Left hindlimb (tissue), 1 donor: ENCODE measurements around the gene TMEM144.
"Not testable (repeated sequence)": the region's sequence is repeated elsewhere in the genome, so short reads cannot be mapped to it uniquely, and the experiment has no call there.

Experiments used
- DNase-seq: peaks from one replicate; pipeline ENCODE4 v3.0.0-alpha.2; 2018

The TMEM144 gene

GRCh38 chr4:158192439-158193158, 17.7 kb upstream of the TMEM144 start:
- DNase-seq, result no peak

- no peak for DNase-seq
These were observed 17.0 kb upstream of the TMEM144 start for GRCh38 chr4:158193171-158193749.

DNA sequence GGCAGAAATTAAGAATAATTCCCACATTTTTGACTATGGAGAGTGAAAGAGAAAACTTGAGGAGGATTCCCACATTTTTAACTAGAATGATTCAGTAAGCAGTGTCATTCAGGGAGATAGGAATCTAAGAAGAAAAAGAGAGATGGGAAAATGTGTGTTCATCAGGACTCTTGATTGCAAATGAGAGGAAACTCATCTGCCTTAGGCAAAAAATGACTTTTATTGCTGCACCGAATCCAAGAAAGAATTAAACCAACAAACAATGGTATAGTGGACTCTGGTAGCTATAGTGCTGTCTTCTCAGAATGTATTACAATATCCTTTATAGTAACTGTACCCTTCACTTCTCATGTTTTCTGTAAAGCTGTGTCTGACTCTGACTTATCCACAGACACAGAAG, 15.0 kb upstream of the TMEM144 start:
- DNase-seq, result no peak

- DNase-seq, result no peak
These were observed 13.0 kb upstream of the TMEM144 start for GRCh38 chr4:158197194-158197776.

DNA sequence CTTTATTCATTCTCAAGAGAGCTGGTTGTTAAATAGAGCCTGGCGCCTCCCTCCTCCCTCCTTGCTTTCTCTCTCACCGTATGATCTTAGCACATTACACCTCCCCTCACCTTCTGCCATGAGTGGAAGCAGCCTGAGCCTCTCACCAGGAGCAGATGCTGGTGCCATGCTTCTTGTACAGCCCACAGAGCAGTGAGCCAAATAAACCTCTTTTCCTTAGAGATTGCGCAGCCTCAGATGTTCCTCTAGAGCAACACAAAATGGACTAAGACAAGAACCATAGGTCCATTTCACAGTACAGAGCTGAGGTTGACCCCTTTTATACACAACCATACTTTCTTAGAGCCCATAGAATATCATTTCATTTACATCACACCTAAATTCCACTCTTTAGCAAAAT, 10.1 kb upstream of the TMEM144 start:
- DNase-seq, result no peak

DNA sequence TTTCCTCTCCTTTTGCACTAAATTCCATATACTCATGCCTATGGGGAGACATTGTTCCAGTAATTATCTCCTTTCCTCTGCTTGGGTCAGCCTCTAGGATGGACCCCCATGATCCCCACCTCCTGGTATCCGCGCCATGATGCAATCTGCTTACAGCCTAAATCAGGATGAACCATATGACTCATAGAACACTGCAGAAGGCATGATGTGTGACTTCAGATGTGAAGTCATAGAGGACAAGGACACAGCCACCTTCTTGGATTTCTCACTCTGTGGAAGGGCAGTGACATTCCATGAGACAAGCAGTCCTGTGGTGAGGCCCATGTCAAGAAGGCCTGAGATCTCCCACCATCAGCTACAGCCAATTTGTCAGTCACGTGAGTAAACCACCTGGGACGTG, 9.0 kb upstream of the TMEM144 start:
- DNase-seq, result no peak

DNA sequence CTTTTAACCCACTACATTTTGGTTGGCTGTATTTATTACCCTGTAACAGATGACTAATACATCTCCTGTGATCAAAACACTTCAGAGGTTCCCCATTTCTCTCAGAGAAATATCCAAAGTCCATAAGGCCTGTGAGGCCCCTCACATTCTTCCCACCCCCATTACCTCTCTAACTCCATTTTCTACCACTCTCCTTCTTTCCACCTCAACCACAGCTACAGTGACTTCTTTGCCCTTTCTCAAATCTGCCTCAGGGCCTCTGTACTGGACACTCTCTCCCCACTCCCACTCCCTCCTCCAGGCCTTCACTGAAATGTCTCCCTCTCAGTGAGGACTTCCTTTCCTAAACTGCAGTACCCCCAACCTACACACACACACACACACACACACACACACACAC, 8.4 kb upstream of the TMEM144 start:
- DNase-seq, result no peak

DNA sequence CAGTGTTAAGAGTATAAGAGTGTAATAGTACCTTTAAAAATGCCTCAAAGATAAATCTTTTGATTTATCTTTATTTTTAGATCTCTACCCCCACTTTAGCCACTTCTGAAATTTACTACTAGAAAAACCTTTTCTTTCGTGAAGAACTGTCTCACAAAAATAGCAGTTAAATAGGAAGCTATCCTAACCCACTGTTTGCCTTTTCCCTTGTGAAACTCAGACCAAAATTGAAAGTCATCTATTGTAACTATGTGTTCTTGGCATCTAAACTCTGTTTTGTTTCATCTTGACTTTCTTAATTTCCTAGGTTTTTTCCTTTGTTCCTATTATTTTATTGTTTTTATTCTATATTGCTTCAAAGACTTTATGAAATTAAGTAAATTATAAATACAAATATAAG, 7.8 kb upstream of the TMEM144 start:
- DNase-seq, result no peak

- no peak for DNase-seq
These were observed 6.8 kb upstream of the TMEM144 start for GRCh38 chr4:158203436-158203835.

GRCh38 chr4:158203929-158204328, 6.4 kb upstream of the TMEM144 start:
- DNase-seq, result no peak

DNA sequence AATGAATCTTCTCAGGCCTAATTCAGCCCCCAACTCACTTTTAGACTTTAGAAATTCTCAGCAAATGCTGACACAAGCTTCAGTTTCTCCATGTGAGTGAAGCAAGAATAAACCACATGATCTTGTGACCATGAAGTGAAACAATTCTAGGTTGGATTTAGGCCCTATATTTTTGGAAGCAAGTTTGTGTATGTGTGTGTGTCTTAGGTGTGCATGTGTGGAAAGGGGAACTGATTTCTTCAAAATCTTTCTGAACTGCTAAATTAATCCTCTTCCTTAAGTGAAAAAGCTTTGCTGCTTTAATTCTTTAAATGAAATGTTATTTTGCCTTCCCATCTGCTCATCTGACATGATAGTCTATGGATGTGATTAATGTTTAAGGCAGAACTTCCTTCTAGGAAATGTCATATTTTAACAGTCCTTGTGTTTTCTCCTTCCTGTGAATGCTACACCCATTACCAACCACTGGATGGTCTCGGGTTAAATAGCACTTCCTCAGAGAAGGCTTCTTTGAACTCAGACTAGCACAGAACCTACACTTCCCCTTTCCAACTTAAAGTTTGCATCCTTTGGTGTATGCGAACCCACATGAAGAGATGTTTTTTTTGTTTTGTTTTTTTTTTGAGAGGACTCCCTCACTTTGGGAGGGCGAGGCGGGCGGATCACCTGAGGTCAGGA, 1.2 kb upstream of the TMEM144 start:
- no peak for DNase-seq

DNA sequence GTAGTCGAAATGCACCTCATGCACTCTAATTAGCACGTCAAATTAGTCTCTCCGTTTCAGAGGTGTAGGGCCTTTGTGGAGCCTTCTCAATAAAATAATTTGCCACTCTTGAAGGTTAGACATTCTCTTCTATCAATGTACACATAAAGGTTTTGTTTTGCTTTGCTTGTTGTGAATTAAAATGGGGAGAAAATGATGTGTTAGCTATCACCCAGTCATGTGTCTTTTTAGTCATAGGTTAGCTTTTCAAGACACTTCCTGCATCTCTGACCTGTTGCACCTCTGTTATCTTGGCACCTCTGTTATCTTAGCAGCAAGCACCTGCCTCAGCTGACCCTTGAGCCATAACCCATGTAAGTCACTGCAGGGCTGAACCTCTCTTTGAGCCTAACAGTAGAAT, 936 bp downstream of the TMEM144 start:
- DNase-seq, result no peak

- no peak for DNase-seq
These were observed 3.2 kb downstream of the TMEM144 start for GRCh38 chr4:158213466-158213865.

GRCh38 chr4:158214856-158215255, 4.6 kb downstream of the TMEM144 start:
- no peak for DNase-seq

- DNase-seq, result no peak
These were observed 7.5 kb downstream of the TMEM144 start for GRCh38 chr4:158217763-158218162.

DNA sequence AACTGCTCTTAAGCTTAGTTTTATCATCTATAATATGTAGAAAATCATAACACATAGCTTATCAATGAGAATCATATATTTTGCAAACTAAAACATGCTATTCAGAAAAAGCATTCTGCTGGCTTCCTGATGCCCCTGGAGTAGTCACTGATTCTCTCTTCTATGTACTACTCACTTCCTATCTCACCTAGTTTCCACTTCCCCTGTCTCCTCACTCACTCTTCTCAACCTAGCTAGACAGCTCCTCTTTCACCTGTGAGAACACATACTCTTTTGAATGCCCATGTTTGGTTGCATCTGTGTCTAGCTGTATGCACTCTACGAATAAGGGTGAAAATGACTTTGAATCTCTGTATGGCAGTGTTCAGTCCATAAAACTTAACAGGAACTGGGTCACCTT, 9.3 kb downstream of the TMEM144 start:
- no peak for DNase-seq

- not testable (repeated sequence) for DNase-seq
These were observed 14.0 kb downstream of the TMEM144 start for GRCh38 chr4:158224318-158224717.

- not testable (repeated sequence) for DNase-seq
These were observed 14.7 kb downstream of the TMEM144 start for GRCh38 chr4:158224999-158225398.

DNA sequence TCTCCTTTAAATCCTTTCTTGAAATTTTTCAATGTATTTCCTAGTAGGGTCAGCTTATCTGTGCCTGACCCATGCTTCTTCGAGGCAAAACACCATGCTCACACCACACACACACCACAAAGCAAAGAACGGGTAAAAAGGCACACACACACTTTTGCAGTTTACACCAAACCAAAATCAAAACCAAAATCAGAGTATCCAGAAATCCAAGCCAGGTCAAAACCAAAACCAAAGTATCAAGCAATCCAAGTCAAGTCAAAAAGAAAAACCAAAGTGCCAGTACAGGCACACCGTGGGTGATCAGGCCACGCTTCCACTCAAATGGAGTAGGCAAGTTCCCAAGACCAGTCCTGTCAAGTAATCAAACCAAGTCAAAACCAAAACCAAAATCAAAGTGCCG, 17.6 kb downstream of the TMEM144 start:
- not testable (repeated sequence) for DNase-seq

DNA sequence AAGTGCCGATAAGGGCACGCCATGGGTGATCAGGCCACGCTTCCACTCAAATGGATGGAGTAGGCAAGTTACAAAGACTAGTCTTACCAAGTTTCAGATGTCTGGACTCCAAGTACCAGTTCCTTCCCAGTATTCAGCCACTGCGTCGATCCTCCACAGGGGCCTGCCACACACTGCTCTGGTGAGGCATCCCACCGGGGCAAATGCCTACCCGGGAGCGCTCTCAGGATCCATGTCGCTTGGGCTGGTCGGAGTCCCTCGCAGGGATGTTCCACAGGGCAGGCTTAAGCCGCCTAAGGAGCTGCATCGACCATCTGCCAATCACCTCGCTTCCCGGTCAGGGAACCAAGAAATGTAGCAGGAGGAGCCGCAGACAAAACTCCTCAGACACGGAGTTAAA, 18.1 kb downstream of the TMEM144 start:
- not testable (repeated sequence) for DNase-seq

DNA sequence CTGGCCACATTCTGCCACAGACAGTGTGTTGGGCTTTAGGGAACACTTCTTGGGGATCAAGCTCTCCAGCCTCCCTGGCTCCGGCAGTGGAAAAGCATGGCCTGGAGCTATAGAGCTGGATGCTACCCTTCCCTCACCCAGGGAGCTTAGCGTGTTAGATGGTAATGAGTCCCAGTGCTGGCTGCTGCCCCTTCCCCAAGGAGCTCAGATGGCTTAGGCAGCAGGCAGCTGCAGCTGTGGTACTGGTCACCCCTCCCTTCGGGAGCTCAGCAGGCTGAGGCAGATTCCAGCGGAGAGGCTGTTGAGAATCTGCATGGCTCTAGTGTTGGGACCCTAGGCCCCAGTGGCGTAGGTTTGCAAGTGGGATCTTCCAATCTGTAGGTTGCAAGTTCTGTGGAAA, 19.5 kb downstream of the TMEM144 start:
- no peak for DNase-seq

- no peak for DNase-seq
These were observed 24.4 kb downstream of the TMEM144 start for GRCh38 chr4:158234671-158235070.

DNA sequence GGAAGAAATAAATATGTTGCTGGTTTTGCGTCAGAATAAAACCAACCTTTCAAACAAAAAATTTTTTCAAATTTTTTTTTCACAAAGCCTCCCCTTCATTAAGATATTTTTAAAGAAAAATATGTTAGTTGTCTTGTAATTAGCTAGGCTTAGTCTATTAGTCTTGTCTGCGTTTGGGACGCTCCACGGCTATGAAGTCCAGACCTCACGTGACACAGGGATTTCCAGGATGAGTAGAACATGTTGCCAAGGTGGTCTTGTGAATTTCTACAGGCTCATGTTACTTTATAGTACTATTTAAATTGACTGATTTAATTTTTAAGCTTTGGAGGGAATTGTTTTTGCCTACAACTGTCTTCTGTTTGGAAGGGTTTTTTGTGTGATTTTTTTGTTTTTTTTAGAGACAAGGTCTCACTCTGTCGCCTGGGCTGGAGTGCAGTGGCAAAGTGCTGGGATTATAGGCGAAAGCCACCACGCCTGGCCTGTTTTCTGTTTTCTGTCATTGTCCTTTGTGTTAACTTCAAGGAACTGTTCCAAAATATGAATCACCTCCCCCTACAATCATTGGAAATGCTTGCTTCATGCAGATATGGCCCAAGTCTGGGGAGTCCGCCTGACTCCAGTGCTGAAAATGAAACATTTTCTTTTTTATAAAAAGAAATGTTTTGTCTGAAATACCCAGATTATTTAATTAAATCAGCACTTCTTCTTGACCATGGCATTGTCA, 26.2 kb downstream of the TMEM144 start:
- no peak for DNase-seq
